NCI-H526 treated with DMSO at 0.1 percent for 48 hours (cell line): ENCODE measurements around the gene TEDC2.
"Not testable (repeated sequence)": the region's sequence is repeated elsewhere in the genome, so short reads cannot be mapped to it uniquely, and the experiment has no call there.

ENCODE experiments used
- DNase-seq: peaks from one replicate; lab custom pipeline; 2025; lab: John Stamatoyannopoulos, UW

The TEDC2 gene

GRCh38 chr16:2459647-2460390, at the start of gene TEDC2:
TSS of gene TEDC2 (plus strand) at chr16:2460109. CDS start at chr16:2460145, 36 bp downstream.
- peak; percentile 81 for DNase-seq

DNA sequence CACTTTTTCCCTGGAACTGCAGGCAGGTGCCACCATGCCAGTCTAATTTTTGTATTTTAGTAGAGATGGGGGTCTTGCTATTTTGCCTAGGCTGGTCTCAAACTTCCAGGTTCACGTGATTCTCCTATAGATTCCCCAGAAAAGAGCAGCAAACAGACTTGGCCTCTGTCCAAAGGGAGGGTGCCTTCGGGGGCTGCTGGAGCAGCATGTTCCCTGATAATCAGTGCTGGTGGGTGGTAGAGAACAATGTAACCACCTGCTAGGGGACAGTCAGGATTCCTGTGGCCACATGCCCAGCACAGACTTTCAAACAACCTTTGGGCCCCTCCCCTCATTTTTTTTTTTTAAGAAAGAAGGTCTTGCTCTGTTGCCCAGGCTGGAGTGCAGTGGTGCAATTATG, 44.8 kb upstream of the TEDC2 start:
- no peak for DNase-seq

DNA sequence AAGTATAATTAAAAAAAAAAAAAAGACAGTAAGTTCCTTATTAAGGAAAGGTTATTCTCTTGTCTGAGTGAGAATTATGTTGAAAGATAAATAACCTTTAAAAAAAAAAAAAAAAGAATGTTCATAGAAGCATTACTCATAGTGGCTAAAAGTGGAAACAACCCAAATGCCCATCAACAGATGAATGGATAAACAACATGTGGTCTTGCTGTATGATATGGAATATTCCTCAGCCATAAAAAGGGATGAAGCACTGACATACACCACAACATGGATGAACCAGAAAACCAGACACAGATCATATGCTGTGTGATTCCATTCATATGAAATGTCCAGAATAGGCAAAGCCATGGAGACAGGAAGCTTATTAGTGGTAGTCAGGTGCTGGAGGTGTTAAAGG, 39.9 kb upstream of the TEDC2 start:
- no peak for DNase-seq

DNA sequence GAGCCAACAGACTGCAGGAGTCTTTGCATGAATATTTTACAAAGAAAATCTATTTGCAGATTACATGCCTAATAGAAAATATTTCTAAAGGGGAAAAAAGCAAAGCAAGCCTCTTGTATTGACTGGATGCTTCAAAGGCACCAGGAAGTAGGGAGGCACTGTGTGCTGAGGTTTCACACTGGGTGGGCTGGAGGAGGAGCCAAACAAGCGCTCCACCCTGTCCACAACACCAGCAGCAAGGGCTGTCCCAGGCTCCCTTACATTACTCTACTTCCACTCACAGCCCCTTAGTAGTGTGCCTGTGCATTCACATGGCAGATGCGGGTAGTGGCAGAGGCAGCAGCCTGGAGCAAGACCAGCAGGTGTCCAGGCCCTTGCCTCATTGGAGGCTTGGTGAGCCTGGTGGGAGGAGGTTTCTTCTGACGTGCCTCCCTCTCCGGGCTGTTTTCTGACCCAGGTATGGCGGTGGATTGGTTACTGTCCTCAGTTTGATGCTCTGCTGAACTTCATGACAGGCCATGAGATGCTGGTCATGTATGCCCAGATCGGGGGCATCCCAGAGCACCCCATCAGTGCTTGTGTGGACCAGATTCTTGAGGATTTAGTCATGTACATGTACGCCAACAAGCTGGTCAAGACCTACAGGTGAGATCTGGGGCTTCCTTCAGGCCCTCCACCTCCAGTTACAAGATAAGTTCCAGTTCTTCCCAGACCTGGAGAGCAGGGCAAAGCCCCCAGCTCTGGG, 37.6 kb upstream of the TEDC2 start:
- no peak for DNase-seq

- no peak for DNase-seq
Observed at GRCh38 chr16:2424061-2425007, 35.6 kb upstream of the TEDC2 start.

GRCh38 chr16:2425008-2425518, 34.8 kb upstream of the TEDC2 start:
- DNase-seq = no peak

GRCh38 chr16:2425825-2426430, 34.0 kb upstream of the TEDC2 start:
- DNase-seq = no peak

DNA sequence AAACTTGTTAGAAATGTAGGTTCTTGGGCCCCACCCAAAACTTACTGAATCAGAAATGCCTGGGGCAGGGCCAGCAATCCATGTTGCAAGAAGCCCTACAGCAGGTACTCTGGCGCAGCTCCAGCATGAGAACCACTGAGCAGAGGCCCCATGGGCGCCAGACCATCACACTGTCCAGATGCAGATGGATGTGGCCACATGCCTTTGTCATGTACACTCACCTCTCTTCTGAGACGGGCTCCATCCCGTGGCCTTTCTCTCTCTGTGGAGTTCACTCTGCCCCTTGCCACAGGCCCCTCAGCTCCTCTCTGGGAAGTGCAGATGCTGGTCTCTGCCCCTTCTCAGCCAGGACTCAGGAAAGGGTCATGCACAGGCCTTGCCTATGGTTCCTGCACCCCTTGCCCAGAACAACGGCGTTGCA, 33.0 kb upstream of the TEDC2 start:
- no peak for DNase-seq

DNA sequence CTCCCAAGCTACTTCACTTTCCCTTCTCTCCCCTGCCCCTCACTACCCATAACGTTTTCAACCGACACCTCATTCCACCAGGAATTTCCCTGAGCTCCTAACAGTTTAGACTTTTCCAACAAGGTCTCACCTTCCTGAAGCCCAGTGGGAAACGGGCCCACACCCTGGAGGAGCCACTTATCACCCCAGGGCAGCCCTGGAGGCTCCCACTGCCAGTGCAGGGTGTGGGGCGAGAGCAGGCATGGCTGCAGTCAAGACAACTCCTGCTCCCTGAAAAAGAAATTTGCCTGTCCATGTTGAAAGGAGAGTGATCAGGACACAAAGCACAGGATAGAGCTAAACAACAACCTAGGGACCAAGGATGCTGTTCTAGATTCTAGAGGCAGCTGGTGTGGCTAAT, 32.4 kb upstream of the TEDC2 start:
- no peak for DNase-seq

DNA sequence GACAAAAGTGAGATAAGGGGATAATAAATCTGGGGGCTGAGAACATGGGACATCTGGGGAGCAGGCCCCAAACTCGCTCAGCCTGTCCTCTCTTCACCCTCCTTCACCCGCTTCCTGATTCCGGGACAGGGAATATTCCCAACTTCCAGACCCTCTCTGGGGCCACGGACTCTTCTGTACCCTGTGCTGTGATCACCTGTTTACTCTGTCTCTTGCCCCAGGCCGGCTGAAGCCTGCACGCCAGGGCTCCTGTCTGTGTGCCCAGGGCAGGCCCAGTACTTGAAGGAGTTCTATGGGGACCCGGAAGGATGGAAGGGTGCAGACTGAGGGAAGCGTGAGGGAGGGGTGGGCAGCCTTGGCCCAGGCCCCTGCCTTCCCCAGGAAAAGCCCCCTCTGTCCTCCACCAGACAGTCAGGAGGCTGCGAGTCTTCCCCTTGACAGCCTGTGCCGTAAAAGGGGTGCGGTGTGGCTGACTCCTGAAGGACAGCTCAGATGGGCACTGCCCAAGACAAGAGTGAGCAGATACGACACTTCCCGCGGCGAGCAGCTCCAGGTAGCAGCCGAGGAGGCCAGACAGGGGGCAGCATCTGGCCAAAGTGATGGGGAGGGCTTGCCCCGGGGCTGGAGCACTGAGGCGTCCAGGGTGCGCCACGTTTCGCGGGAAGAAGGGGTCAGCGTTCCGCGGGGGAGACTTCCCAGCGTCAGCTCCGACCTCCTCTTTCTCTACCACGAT, 31.7 kb upstream of the TEDC2 start:
- DNase-seq = no peak

DNA sequence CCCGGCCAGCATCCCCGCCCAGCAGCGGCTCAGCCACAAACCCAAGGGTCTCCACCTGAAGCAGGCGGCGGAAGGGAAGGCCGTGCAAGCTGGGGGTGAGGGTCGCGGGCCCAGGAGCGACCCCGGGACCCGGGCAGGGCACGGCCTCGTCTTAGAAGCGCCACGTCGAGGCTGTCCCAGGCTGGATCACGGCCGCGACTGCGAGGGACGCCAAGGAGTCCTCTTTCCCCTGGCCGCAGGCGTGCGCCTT, 31.2 kb upstream of the TEDC2 start:
- no peak for DNase-seq

- peak; percentile 79 for DNase-seq
Observed at GRCh38 chr16:2429034-2429770, 30.7 kb upstream of the TEDC2 start, which contains the start of gene CCNF. TSS of gene CCNF (plus strand) at chr16:2429447. CDS start at chr16:2429482, 35 bp downstream.

- peak; percentile 18 for DNase-seq
Observed at GRCh38 chr16:2429771-2430663, 29.9 kb upstream of the TEDC2 start.

DNA sequence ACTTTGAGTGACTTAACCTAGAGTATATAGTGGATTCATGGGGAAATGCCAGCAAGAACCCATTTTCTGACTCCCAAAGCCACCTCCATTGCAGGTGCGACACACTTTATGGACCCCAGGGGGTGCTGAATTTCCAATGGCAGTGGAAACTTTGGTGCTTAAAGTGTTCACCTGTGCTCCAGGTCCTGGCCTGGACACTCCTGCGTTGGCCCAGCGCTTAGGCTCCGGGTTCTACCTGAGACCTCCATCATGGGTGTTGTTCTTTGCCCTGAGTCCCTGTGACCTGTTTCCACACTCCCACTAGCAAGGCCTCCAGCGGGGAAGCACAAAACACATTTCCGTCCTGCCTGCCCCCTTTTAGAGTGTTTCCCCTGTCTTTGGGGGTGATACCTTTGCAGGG, 27.6 kb upstream of the TEDC2 start:
- no peak for DNase-seq

DNA sequence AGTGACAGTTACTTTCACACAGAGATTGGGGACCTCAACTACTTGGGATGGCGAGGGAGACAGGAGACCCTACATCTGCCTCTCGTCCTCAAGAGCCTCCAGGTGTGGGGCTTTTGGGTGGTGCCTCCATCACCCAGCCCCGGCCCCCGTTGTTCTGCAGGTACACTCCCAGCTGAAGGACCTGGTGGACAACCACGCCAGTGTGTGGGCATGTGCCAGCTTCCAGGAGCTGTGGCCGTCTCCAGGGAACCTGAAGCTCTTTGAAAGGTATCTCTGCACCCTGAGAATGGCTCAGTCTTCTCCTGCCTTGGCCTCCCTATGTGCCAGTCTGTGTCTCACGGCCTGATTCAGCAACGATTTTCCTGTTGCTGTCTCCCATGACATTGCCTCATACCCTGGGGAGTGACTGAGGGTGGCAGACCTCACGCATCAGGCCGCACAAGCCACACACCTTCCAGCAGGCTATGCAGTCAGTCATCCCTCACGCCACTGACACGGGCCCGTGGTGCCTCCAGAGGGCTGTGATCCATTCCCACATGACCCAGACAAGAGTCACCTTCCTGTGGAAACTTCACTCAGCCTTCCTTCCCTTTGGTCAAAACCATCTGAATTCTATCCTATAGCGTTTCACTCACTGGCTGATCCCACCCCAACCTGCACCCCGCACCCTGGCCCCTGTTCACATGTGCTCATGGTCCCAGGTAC, 27.0 kb upstream of the TEDC2 start:
- DNase-seq = no peak

GRCh38 chr16:2435236-2435635, 24.7 kb upstream of the TEDC2 start:
- not testable (repeated sequence) for DNase-seq

DNA sequence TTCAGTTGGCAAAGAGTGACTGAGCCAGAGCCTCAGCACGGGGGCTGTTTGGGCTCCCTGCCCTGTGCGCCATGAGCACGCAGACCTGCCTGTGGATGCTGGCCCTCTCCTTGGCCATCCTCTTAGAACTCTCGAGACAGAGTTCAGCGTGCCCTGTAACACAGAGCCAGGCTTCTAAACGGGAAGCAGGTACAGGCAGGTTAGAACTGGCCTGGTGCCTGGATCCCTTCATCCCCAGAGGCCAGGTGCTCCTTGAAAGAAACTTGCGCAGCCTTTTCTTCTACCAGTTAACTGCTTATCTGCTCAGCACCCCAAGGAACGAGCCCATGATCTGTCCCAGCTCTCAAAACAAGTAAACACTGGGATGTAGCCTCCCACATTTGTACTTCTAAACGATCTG, 23.8 kb upstream of the TEDC2 start:
- no peak for DNase-seq

DNA sequence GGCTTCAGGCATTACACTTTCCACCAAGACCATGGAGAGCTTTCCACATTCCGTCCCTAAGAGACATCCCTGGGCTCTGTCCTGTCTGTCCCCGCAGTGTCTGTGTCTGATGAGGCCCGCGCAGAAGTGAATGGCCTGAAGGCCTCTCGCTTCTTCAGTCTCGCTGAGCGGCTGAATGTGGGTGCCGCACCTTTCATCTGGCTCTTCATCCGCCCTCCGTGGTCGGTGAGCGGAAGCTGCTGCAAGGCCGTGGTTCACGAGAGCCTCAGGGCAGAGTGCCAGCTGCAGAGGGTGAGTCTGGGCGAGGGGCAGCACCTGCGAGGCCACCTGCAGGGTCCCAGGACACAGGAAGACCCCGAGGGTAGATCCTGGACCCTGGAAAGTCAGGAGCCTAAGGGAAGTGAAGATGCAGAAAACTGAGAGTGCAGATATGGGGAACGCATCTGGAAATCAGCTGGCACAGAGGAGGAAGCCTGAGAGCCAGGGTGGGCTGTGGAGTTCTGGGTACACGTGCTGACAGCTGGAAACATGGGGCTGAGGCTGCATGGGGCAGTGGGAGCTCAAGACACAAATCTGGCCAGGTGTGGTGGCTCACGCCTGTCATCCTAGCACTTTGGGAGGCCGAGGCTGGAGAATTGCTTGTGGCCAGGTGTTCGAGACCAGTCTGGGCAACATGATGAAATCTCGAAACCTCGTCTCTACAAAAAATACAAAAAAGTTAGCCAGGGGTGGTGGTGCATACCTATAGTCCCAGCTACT, 22.7 kb upstream of the TEDC2 start:
- no peak for DNase-seq
